ENCODE measurements around the gene ETS2. TPM values are rescaled to one million over a fixed set of nuclear protein-coding genes. Genes with fewer than 3 reads are reported as not detected.

The ETS2 gene
- total RNA-seq, 6 experiments from 2014 or later: 23.2 to 33.3 (median 29.0) TPM

DNA sequence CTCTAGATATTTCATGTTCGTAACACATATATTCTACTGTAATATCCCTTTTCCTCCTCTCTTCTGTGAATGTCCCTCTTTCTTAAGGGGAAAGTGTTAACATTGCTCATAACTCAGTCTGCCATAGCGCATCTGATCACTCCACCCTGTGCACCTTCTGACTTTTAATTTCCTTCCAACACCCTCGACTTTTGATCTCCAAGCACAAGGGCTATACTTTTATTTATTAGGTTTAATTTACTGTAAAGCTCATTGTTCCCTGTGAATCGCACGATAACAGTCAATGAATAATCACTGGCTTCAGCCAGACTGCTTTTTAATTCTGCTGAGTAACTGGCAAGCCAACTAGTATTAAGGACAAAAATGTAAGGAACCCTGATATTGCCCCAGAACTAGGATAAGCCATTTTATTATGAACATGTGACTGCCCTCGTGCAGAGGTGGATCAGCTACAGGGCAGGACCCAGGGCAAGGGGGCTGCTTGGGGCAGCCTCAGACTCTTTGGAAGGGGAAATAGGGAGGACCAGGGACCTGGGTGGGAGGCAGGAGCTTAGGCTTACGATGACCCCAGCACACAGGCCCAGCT, 2.6 kb upstream of the ETS2 start:
- DNase-seq: no peak
- Mint-ChIP-seq H3K4me1 (ENCODE audit: low read depth) (peaks cover 44% of the 10 kb centered on the region), H3K27me3 (ENCODE audit: insufficient read depth) (peaks cover 4% of the 10 kb centered on the region; the same call in 1 of the 2 replicates), H3K36me3 (ENCODE audit: low read depth) (peaks cover 14% of the 10 kb centered on the region), H3K27ac (peak overlapping the region; percentile 8; the same call in 1 of the 2 replicates), H3K9me3 (no peaks in the 10 kb centered on the region), H3K4me3 (no peak overlapping the region)
- no peak for TF ChIP-seq CTCF (IDR thresholded peaks at IDR 0.05)

DNA sequence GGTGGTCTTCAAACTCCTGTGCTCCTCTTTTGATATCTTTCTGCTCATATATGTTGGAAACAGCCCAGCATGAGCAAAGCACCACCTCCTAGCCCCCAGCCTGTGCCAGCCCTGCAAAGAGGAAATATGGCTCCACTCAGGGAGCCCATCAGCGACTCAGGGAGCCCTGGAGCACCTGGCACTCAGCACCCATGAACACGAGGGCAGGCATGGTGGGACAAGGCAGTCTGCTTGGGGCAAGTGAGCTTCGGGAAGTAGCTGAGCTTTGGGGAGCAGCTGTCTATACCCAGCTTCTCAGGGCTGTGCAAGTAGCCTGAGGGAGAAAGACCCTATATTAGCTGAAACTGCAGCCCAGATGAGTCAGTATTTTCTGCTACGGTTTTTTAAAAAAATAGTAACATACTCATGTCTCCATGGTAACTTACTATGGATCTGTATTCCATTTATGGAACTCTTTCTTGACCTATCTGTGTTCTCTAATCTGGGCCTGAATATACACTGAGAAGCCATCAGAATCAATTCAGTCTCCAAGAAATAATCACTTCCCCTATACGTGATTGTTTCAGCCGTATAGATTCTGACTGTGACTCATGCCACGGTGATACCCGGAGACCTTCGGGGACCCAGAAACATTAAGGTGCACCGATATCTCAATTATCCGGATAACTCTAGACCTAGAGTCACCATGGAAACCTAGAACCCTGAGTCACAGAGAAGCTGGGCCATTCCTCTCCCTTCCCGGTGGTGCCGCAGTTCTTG, 1.5 kb upstream of the ETS2 start:
- peak overlapping the region; percentile 25; the same call in 1 of the 2 replicates for H3K4me3 Mint-ChIP-seq
- H3K4me1 Mint-ChIP-seq (ENCODE audit: low read depth): peaks cover 44% of the 10 kb centered on the region
- H3K27ac Mint-ChIP-seq: peak overlapping the region; percentile 29; the same call in 1 of the 2 replicates
- no peaks in the 10 kb centered on the region for H3K9me3 Mint-ChIP-seq
- peaks cover 4% of the 10 kb centered on the region; the same call in 1 of the 2 replicates for H3K27me3 Mint-ChIP-seq (ENCODE audit: insufficient read depth)
- peak; percentile 25 for DNase-seq
- peaks cover 20% of the 10 kb centered on the region for H3K36me3 Mint-ChIP-seq (ENCODE audit: low read depth)
- TF ChIP-seq CTCF (IDR thresholded peaks at IDR 0.05): no peak

DNA sequence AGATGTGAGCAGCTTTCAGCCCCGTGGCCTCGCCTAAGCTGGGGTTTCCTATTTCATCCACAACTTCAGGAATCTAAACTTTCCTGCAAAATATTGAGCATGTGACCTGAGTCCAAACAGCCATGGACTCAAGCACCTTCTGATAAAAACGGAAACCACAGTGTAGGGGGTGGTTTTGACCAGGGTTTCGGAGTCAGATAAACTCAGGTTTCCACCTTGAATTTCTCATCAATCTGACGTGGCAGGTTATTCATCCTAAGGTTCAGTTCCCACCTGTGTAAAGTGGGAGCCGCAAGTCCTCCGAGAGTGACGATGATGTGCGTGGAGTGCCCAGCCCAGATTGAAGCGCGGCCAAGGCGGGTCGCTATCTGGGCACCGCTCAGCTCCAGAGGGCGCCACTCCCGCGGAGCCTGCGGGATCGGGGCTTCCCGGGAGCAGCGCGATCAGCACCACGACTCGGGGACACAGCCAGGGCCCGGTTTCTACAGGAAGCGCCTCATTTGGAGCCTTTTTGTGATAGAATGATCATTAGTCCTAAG, 871 bp upstream of the ETS2 start:
- no peak for DNase-seq
- peaks cover 22% of the 10 kb centered on the region for H3K36me3 Mint-ChIP-seq (ENCODE audit: low read depth)

DNA sequence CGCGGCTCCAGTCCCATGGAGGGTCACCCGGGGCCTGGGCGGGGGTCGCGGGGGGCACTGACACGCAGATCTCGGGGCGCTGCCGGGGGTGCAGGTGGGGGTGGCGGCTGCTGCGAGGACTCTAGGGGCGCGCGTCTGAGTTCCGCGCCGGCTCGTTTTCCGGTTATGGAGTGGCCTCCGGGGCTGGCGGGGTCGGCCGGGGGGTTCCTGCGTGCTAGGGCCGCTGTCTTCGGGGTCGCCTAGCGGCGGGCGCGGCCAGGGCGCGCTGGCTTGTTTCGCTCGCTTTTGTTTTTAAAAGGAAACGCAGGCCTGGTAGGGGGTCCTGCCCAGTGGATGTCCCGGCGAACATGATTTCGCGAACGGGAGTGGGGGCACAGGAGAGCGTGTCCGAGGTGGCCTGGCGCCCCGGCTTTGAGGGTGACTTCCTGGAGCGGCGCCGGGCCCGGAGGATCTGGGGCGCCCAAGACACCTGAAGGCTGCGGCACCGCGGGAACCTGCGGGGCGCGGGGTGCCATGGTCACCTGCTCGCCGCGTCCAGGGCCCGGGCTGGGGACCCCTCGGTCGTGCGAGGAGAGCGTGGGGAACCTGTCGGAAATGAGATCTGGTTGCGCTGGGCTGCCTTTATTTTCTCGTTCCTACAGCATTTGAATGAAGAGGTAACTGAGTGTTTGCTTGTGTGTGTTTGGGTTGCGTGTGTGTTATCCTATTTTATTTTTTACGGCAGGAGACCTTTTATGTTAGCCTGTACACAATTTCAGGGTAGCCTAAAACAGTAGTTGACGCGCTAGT, 618 bp downstream of the ETS2 start:
- H3K27me3 Mint-ChIP-seq (ENCODE audit: insufficient read depth): peaks cover 2% of the 10 kb centered on the region; the same call in 1 of the 2 replicates
- H3K36me3 Mint-ChIP-seq (ENCODE audit: low read depth): peaks cover 33% of the 10 kb centered on the region
- H3K27ac Mint-ChIP-seq: peak overlapping the region; percentile 84
- no peak for DNase-seq
- TF ChIP-seq CTCF (IDR thresholded peaks at IDR 0.05): peak; percentile 52; the same call in 1 of the 2 replicates
- H3K4me1 Mint-ChIP-seq (ENCODE audit: low read depth): peaks cover 64% of the 10 kb centered on the region
- no peaks in the 10 kb centered on the region for H3K9me3 Mint-ChIP-seq
- H3K4me3 Mint-ChIP-seq: peak overlapping the region; percentile 92

More for the DNA sequence above, 871 bp upstream of the ETS2 start:
- H3K4me3 Mint-ChIP-seq: peak overlapping the region; percentile 25; the same call in 1 of the 2 replicates
- peak; percentile 51; the same call in 1 of the 2 replicates for TF ChIP-seq CTCF (IDR thresholded peaks at IDR 0.05)
- no peaks in the 10 kb centered on the region for H3K9me3 Mint-ChIP-seq
- H3K27ac Mint-ChIP-seq: peak overlapping the region; percentile 29; the same call in 1 of the 2 replicates
- peaks cover 49% of the 10 kb centered on the region for H3K4me1 Mint-ChIP-seq (ENCODE audit: low read depth)
- H3K27me3 Mint-ChIP-seq (ENCODE audit: insufficient read depth): peaks cover 4% of the 10 kb centered on the region; the same call in 1 of the 2 replicates

DNA sequence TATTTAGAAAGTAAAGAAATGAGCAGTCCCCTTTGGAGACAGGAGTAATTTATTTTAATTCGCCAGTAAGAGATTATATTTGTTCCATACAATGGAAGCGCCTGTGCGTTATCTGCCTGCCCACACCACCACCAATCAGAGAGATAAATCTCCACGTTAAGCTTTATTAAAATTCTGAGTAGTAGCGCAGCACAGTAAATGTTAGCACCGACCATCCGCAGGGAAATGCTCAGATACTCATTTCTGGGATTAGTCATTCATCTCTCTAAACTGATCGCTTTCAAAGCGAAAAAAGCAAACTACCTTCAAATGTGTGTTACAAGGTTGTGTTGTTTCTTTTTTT, 1.2 kb downstream of the ETS2 start:
- Mint-ChIP-seq H3K4me1 (ENCODE audit: low read depth) (peaks cover 69% of the 10 kb centered on the region), H3K27ac (peak overlapping the region; percentile 84), H3K36me3 (ENCODE audit: low read depth) (peaks cover 33% of the 10 kb centered on the region), H3K9me3 (no peaks in the 10 kb centered on the region), H3K4me3 (peak overlapping the region; percentile 92), H3K27me3 (ENCODE audit: insufficient read depth) (peaks cover 2% of the 10 kb centered on the region; the same call in 1 of the 2 replicates)
- peak; percentile 37 for DNase-seq
- TF ChIP-seq CTCF (IDR thresholded peaks at IDR 0.05): no peak

Data from HFFc6 (cell line).